ENCODE results near the gene KLHL14. TPM values are rescaled to one million over a fixed set of nuclear protein-coding genes. Genes with fewer than 3 reads are reported as not detected.

The KLHL14 gene
- total and polyA plus RNA-seq, 4 experiments from 2014 or later = 0.05 TPM; not detected in 3

- no peaks in the 10 kb centered on the region for H3K4me1 Mint-ChIP-seq
- H3K36me3 Mint-ChIP-seq = no peaks in the 10 kb centered on the region
- Histone ChIP-seq H3K27me3 (ENCODE audit: insufficient read depth, low read length) (no peaks in the 10 kb centered on the region), H3K4me3 (ENCODE audit: low read length in 2 of 2) (no peak overlapping the region), H3K27ac (ENCODE audit: low read depth, low read length) (no peak overlapping the region), H3K4me1 (ENCODE audit: insufficient read depth, low read length) (no peaks in the 10 kb centered on the region), H3K36me3 (ENCODE audit: insufficient read depth, low read length) (no peaks in the 10 kb centered on the region), H3K9me3 (ENCODE audit: control insufficient read depth in 1 of 2, low read length in 2 of 2) (no peaks in the 10 kb centered on the region)
- no peak overlapping the region for H3K27ac Mint-ChIP-seq
- DNase-seq = no peak
- ChIA-PET POLR2A (ENCODE audit: partially characterized antibody) (no interaction called here), CTCF (ENCODE audit: partially characterized antibody) (no interaction called here)
- intact Hi-C loops (cut with micrococcal nuclease) = no loop called here
- H3K4me3 Mint-ChIP-seq = no peak overlapping the region
- peaks cover 0 to 1% (median 0%) of the 10 kb centered on the region in 8 donors for H3K9me3 Mint-ChIP-seq
- peaks cover 0 to 1% of the 10 kb centered on the region in 2 donors for H3K27me3 Mint-ChIP-seq
These were observed 74.7 kb downstream of the KLHL14 start for GRCh38 chr18:32698153-32698552.

GRCh38 chr18:32696376-32696775 lies 76.4 kb downstream of the KLHL14 start:
- Mint-ChIP-seq H3K9me3 (peaks cover 0 to 1% (median 0%) of the 10 kb centered on the region in 8 donors), H3K36me3 (no peaks in the 10 kb centered on the region), H3K4me3 (no peak overlapping the region), H3K27ac (no peak overlapping the region), H3K27me3 (peaks cover 1% of the 10 kb centered on the region in 2 donors), H3K4me1 (no peaks in the 10 kb centered on the region)
- ChIA-PET CTCF (ENCODE audit: partially characterized antibody) (no interaction called here), POLR2A (ENCODE audit: partially characterized antibody) (no interaction called here)
- DNase-seq = no peak
- Histone ChIP-seq H3K4me3 (ENCODE audit: low read length in 2 of 2) (no peak overlapping the region), H3K9me3 (ENCODE audit: control insufficient read depth in 1 of 2, low read length in 2 of 2) (no peaks in the 10 kb centered on the region), H3K4me1 (ENCODE audit: insufficient read depth, low read length) (no peaks in the 10 kb centered on the region), H3K27me3 (ENCODE audit: insufficient read depth, low read length) (no peaks in the 10 kb centered on the region), H3K27ac (ENCODE audit: low read depth, low read length) (no peak overlapping the region), H3K36me3 (ENCODE audit: insufficient read depth, low read length) (no peaks in the 10 kb centered on the region)
- intact Hi-C loops (cut with micrococcal nuclease) = no loop called here

- Mint-ChIP-seq H3K27ac (no peak overlapping the region), H3K27me3 (peaks cover 1% of the 10 kb centered on the region in 2 donors), H3K9me3 (peaks cover 0 to 3% (median 0%) of the 10 kb centered on the region in 8 donors), H3K36me3 (no peaks in the 10 kb centered on the region), H3K4me1 (no peaks in the 10 kb centered on the region), H3K4me3 (no peak overlapping the region)
- Histone ChIP-seq H3K27me3 (ENCODE audit: insufficient read depth, low read length) (no peaks in the 10 kb centered on the region), H3K4me3 (ENCODE audit: low read length in 2 of 2) (no peak overlapping the region), H3K27ac (ENCODE audit: low read depth, low read length) (no peak overlapping the region), H3K9me3 (ENCODE audit: control insufficient read depth in 1 of 2, low read length in 2 of 2) (no peaks in the 10 kb centered on the region), H3K4me1 (ENCODE audit: insufficient read depth, low read length) (no peaks in the 10 kb centered on the region), H3K36me3 (ENCODE audit: insufficient read depth, low read length) (no peaks in the 10 kb centered on the region)
- ChIA-PET POLR2A (ENCODE audit: partially characterized antibody) (no interaction called here), CTCF (ENCODE audit: partially characterized antibody) (no interaction called here)
- no peak for DNase-seq
- intact Hi-C loops (cut with micrococcal nuclease) = no loop called here
These were observed 77.3 kb downstream of the KLHL14 start for GRCh38 chr18:32695534-32695933.

GRCh38 chr18:32688821-32689220 lies 84.0 kb downstream of the KLHL14 start:
- H3K36me3 ChIP-seq (ENCODE audit: insufficient read depth, low read length) = no peaks in the 10 kb centered on the region
- ChIA-PET POLR2A (ENCODE audit: partially characterized antibody) (no interaction called here), CTCF (ENCODE audit: partially characterized antibody) (no interaction called here)
- H3K9me3 ChIP-seq (ENCODE audit: control insufficient read depth in 1 of 2, low read length in 2 of 2) = no peaks in the 10 kb centered on the region
- no peaks in the 10 kb centered on the region for H3K4me1 Mint-ChIP-seq
- H3K4me3 ChIP-seq (ENCODE audit: low read length in 2 of 2) = no peak overlapping the region
- no peaks in the 10 kb centered on the region for H3K36me3 Mint-ChIP-seq
- no peak for DNase-seq
- no peaks in the 10 kb centered on the region for H3K27me3 ChIP-seq (ENCODE audit: insufficient read depth, low read length)
- H3K27ac Mint-ChIP-seq = no peak overlapping the region
- no peak overlapping the region for H3K27ac ChIP-seq (ENCODE audit: low read depth, low read length)
- intact Hi-C loops (cut with micrococcal nuclease) = no loop called here
- no peak overlapping the region for H3K4me3 Mint-ChIP-seq
- H3K27me3 Mint-ChIP-seq = peaks cover 0 to 1% of the 10 kb centered on the region in 2 donors
- peaks cover 0 to 3% (median 0%) of the 10 kb centered on the region in 8 donors for H3K9me3 Mint-ChIP-seq
- no peaks in the 10 kb centered on the region for H3K4me1 ChIP-seq (ENCODE audit: insufficient read depth, low read length)

- Histone ChIP-seq H3K27ac (ENCODE audit: low read depth, low read length) (no peak overlapping the region), H3K4me3 (ENCODE audit: low read length in 2 of 2) (no peak overlapping the region), H3K9me3 (ENCODE audit: control insufficient read depth in 1 of 2, low read length in 2 of 2) (no peaks in the 10 kb centered on the region), H3K4me1 (ENCODE audit: insufficient read depth, low read length) (no peaks in the 10 kb centered on the region), H3K36me3 (ENCODE audit: insufficient read depth, low read length) (no peaks in the 10 kb centered on the region), H3K27me3 (ENCODE audit: insufficient read depth, low read length) (no peaks in the 10 kb centered on the region)
- Mint-ChIP-seq H3K27ac (no peak overlapping the region), H3K9me3 (no peaks in the 10 kb centered on the region), H3K4me3 (no peak overlapping the region), H3K36me3 (no peaks in the 10 kb centered on the region), H3K27me3 (no peaks in the 10 kb centered on the region), H3K4me1 (no peaks in the 10 kb centered on the region)
- DNase-seq = no peak
- intact Hi-C loops (cut with micrococcal nuclease) = no loop called here
- ChIA-PET POLR2A (ENCODE audit: partially characterized antibody) (no interaction called here), CTCF (ENCODE audit: partially characterized antibody) (no interaction called here)
These were observed 87.9 kb downstream of the KLHL14 start for GRCh38 chr18:32684940-32685339.

- Histone ChIP-seq H3K36me3 (ENCODE audit: insufficient read depth, low read length) (no peaks in the 10 kb centered on the region), H3K27ac (ENCODE audit: low read depth, low read length) (no peak overlapping the region), H3K4me1 (ENCODE audit: insufficient read depth, low read length) (no peaks in the 10 kb centered on the region), H3K9me3 (ENCODE audit: control insufficient read depth in 1 of 2, low read length in 2 of 2) (no peaks in the 10 kb centered on the region), H3K4me3 (ENCODE audit: low read length in 2 of 2) (no peak overlapping the region), H3K27me3 (ENCODE audit: insufficient read depth, low read length) (no peaks in the 10 kb centered on the region)
- no peak for DNase-seq
- ChIA-PET CTCF (ENCODE audit: partially characterized antibody) (no interaction called here), POLR2A (ENCODE audit: partially characterized antibody) (no interaction called here)
- Mint-ChIP-seq H3K4me3 (no peak overlapping the region), H3K4me1 (no peaks in the 10 kb centered on the region), H3K9me3 (no peaks in the 10 kb centered on the region), H3K36me3 (no peaks in the 10 kb centered on the region), H3K27me3 (no peaks in the 10 kb centered on the region), H3K27ac (no peak overlapping the region)
- intact Hi-C loops (cut with micrococcal nuclease) = no loop called here
These were observed 88.7 kb downstream of the KLHL14 start for GRCh38 chr18:32684096-32684495.

GRCh38 chr18:32683044-32683443 lies 89.8 kb downstream of the KLHL14 start:
- Mint-ChIP-seq H3K4me3 (no peak overlapping the region), H3K36me3 (no peaks in the 10 kb centered on the region), H3K27ac (no peak overlapping the region), H3K9me3 (no peaks in the 10 kb centered on the region), H3K27me3 (no peaks in the 10 kb centered on the region), H3K4me1 (no peaks in the 10 kb centered on the region)
- Histone ChIP-seq H3K27me3 (ENCODE audit: insufficient read depth, low read length) (no peaks in the 10 kb centered on the region), H3K4me3 (ENCODE audit: low read length in 2 of 2) (no peak overlapping the region), H3K27ac (ENCODE audit: low read depth, low read length) (no peak overlapping the region), H3K36me3 (ENCODE audit: insufficient read depth, low read length) (no peaks in the 10 kb centered on the region), H3K9me3 (ENCODE audit: control insufficient read depth in 1 of 2, low read length in 2 of 2) (no peaks in the 10 kb centered on the region), H3K4me1 (ENCODE audit: insufficient read depth, low read length) (no peaks in the 10 kb centered on the region)
- intact Hi-C loops (cut with micrococcal nuclease) = no loop called here
- POLR2A ChIA-PET (ENCODE audit: partially characterized antibody) = no interaction called here
- DNase-seq = no peak
- CTCF ChIA-PET (ENCODE audit: partially characterized antibody) = no interaction called here

- no peak overlapping the region for H3K27ac ChIP-seq (ENCODE audit: low read depth, low read length)
These were observed 95.2 kb downstream of the KLHL14 start for GRCh38 chr18:32677578-32677977.

More at GRCh38 chr18:32677578-32677977, 95.2 kb downstream of the KLHL14 start:
- no peak overlapping the region for H3K4me3 Mint-ChIP-seq
- Histone ChIP-seq H3K36me3 (ENCODE audit: insufficient read depth, low read length) (no peaks in the 10 kb centered on the region), H3K27me3 (ENCODE audit: insufficient read depth, low read length) (no peaks in the 10 kb centered on the region), H3K4me3 (ENCODE audit: low read length in 2 of 2) (no peak overlapping the region), H3K9me3 (ENCODE audit: control insufficient read depth in 1 of 2, low read length in 2 of 2) (no peaks in the 10 kb centered on the region), H3K4me1 (ENCODE audit: insufficient read depth, low read length) (no peaks in the 10 kb centered on the region)
- peaks cover 1 to 2% of the 10 kb centered on the region in 2 donors for H3K27me3 Mint-ChIP-seq
- POLR2A ChIA-PET (ENCODE audit: partially characterized antibody) = no interaction called here
- no peak overlapping the region for H3K27ac Mint-ChIP-seq
- intact Hi-C loops (cut with micrococcal nuclease) = no loop called here
- CTCF ChIA-PET (ENCODE audit: partially characterized antibody) = no interaction called here
- no peaks in the 10 kb centered on the region for H3K36me3 Mint-ChIP-seq
- DNase-seq = no peak
- H3K4me1 Mint-ChIP-seq = no peaks in the 10 kb centered on the region
- no peaks in the 10 kb centered on the region for H3K9me3 Mint-ChIP-seq
